Gastrocnemius medialis (tissue), 4 donors: ENCODE results near the gene ETS2.

Experiments
- POLR2A ChIP-seq, 2 donors: fragments of 450-650 bp; IDR thresholded peaks; one replicate each; pipeline ENCODE4 v1.6.1; 2017; ENCODE audit warnings: antibody characterized with exemption in 2 of 2, mild to moderate bottlenecking in 2 of 2, moderate library complexity in 2 of 2
- TF ChIP-seq, protein P1 (sequence below), 5 experiments: fragments of 450-650 bp in 3 of 5; fragments of 200-600 bp in 2 of 5; sonication (generic) in 2 of 5; IDR thresholded peaks in 4 of 5; conservative IDR thresholded peaks in 1 of 5; 1 replicate in 4 of 5; 2 replicates in 1 of 5; pipeline ENCODE4 v1.5.1; 2016 to 2019; ENCODE audit warnings: antibody characterized with exemption in 5 of 5, mild to moderate bottlenecking in 3 of 5, moderate library complexity in 3 of 5

DNA sequence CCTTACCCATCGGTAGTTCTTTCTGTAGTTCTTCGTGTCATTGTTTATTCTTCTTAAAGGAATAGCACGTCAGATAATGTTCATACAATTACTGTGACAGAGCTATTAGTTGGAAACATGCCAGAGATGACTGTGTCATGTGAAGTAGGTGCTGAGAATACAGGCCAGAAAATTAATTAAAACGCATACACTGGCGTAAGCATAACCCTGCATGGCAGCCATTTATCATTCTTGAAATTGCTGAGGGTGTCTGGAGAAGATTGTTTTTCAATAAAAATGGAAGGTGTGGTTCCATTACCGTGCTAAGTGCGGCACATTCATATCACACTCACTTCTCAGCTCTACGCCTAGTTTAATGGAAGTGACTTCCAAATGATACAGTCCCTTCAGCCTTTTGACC, 7.8 kb downstream of the ETS2 start:
- TF ChIP-seq, protein P1, sequence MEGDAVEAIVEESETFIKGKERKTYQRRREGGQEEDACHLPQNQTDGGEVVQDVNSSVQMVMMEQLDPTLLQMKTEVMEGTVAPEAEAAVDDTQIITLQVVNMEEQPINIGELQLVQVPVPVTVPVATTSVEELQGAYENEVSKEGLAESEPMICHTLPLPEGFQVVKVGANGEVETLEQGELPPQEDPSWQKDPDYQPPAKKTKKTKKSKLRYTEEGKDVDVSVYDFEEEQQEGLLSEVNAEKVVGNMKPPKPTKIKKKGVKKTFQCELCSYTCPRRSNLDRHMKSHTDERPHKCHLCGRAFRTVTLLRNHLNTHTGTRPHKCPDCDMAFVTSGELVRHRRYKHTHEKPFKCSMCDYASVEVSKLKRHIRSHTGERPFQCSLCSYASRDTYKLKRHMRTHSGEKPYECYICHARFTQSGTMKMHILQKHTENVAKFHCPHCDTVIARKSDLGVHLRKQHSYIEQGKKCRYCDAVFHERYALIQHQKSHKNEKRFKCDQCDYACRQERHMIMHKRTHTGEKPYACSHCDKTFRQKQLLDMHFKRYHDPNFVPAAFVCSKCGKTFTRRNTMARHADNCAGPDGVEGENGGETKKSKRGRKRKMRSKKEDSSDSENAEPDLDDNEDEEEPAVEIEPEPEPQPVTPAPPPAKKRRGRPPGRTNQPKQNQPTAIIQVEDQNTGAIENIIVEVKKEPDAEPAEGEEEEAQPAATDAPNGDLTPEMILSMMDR (IDR thresholded peaks at IDR 0.05 in 4 of 5, conservative IDR thresholded peaks at IDR 0.05 in 1 of 5), result no peak
- no peak for TF ChIP-seq POLR2A (IDR thresholded peaks at IDR 0.05)
